GM18517 (cell line): ENCODE results near the gene AFF3.
"Not testable (repeated sequence)": the region's sequence is repeated elsewhere in the genome, so short reads cannot be mapped to it uniquely, and the experiment has no call there.

Experiments
- ATAC-seq: cut with Tn5 transposase; IDR thresholded peaks from one replicate; pipeline ENCODE4 v1.9.1; 2021; ENCODE audit warnings: mild to moderate bottlenecking, moderate library complexity; ENCODE audit not compliant: unreplicated experiment

The AFF3 gene

GRCh38 chr2:99940963-99941362 lies 201.4 kb downstream of the AFF3 start:
- no peak for ATAC-seq

DNA sequence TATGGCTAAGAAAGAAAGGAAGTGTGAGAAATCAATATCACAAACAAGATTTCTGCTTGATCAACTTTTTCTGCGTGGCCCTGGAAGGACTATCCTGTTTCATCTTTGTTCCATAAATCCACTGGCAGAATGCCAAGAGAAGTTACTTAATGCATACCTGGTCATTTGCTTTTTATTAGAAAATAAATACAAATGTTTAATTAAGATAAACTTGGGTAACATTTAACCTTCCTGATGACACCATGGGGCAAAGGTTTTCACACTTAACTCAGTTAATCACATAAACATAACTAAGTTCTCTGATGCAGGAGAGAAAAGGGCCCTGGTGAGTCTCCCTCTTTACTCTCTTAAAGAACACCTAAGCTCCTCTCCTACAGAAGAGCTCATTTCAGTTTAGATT lies 203.3 kb downstream of the AFF3 start:
- no peak for ATAC-seq

GRCh38 chr2:99938250-99938649 lies 204.1 kb downstream of the AFF3 start:
- ATAC-seq, result no peak

DNA sequence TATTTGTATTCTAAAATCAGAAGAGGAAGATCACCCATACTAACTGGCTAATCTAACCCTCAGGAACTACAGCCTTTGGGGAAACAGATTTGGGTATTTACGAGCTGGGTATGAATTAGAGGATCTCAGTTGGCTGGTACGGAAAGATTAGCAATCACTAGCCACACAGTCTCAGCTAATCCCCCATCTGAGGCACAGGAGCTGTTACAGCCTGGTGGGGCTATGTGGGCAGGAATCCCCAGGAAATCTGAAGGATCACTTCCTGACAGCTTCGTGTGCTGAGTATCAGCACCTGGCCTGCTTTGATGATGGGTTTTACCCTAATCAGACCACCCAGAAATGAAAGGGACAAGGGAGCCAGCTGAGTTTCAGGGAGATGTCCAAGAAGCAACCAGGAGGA lies 206.3 kb downstream of the AFF3 start:
- ATAC-seq, result no peak

- ATAC-seq, result no peak
These were observed 206.7 kb downstream of the AFF3 start for GRCh38 chr2:99935662-99936061.

GRCh38 chr2:99933894-99934650 lies 208.3 kb downstream of the AFF3 start:
- no peak for ATAC-seq

DNA sequence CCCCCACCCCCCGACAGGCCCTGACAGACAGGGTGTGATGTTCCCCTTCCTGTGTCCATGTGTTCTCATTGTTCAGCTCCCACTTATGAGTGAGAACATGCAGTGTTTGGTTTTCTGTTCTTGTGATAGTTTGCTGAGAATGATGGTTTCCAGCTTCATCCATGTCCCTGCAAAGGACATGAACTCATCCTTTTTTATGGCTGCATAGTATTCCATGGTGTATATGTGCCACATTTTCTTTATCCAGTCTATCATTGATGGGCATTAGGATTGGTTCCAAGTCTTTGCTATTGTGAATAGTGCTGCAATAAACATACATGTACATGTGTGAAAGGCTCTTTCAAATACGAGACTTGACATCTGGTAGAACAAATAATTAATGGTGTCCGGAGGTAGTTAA lies 208.9 kb downstream of the AFF3 start:
- not testable (repeated sequence) for ATAC-seq

DNA sequence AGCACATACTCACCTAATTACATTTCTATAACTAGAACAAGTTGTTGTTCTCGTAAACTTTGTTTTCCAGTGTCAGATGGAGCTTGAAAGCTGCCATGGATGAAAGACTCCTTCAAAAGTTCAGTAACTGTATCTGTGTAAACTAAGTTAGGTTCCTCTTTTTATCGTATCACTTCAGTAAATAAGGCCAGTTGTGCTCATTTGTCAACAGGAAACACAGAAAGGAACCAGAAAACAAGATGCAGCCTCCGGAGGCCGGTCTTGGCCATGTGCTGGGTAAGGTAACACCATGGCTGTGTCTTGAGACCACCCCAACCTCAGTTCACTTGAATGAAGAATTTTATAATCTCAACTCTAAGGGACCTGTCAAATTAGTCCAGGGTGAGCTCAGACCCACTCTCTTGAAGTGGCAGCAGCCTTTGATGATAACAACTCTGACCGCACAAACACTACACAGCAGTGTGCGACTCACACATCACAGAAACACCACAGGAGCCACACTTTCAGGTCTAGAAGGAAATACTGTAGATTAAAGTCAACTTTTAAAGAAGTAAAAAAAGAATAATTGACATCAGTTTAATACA lies 213.8 kb downstream of the AFF3 start:
- no peak for ATAC-seq

DNA sequence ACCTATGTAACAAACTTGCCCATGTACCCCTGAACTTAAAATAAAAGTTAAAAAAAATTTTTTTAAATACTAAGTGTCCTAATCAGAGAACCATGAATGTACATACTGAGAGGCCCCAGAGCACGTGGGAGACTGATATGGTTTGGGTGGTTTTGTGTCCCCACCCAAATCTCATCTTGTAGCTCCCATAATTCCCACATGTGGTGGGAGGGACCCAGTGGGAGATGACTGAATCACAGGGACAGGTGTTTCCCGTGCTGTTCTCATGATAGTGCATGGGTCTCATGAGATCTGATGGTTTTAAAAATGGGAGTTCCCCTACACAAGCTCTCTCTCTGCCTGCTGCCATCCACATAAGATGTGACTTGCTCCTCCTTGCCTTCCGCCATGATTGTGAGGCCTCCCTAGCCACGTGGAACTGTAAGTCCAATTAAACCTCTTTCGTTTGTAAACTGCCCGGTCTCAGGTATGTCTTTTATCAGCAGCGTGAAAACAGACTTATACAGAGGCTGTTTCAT lies 214.6 kb downstream of the AFF3 start:
- ATAC-seq, result not testable (repeated sequence)

GRCh38 chr2:99926986-99927385 lies 215.4 kb downstream of the AFF3 start:
- no peak for ATAC-seq

- ATAC-seq, result no peak
These were observed 216.4 kb downstream of the AFF3 start for GRCh38 chr2:99925960-99926359.

DNA sequence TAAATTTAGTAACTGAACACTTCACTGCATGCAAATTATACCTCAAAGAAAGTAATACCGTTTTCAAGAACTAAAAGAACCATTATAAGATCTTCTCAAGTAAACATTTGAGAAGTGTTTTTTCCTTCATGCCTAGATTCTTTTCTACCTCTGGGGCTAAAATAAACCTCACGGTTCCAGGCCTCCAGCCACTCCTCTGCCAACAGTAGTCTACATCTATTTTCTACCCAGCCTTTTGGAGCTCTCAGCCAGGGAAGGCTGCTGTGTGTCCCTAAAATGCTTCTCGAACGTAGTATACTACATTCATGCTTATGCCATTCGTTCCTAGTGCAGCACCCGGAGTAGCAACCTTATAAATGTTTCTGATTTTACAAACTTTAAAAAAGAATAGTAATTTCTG lies 219.7 kb downstream of the AFF3 start:
- no peak for ATAC-seq

GRCh38 chr2:99921903-99922302 lies 220.5 kb downstream of the AFF3 start:
- no peak for ATAC-seq

DNA sequence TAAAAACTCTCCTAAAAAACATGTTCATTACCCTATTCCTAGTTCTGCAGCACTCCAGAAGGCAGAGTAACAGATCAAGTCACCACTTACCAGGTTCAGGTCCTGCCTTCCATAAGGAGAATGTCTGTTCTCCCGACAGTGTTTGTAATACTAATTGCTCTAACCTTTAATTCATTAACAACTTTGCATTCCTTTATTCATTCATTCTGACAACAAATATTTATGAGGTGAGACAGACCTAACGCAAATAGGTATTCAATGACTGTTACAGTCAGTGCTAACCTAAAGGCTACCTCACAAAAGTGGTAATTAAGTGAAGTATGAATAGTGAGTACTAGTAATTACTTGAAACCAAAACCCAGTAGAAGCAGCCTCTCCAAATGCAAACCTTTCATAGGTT lies 224.0 kb downstream of the AFF3 start:
- ATAC-seq, result no peak

GRCh38 chr2:99915108-99915675 lies 227.2 kb downstream of the AFF3 start:
- no peak for ATAC-seq

DNA sequence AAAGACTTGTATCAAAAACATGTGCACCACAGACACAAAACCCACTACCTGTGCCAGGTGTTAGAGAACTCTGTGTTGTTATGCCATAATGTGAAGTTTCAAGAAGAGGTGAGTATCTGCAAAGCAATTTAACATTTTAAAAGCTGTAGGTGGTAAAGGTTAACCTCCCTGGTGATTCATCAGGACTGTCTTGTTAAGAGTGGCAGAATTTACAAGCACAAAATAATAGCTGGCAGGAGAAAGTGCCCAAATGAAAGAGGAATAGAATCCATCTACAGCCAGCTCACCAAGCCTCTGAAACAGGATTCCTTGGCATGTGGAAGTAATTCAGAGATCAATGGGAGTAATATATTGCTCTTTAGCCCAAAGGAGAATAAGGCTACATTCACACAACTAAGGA lies 230.7 kb downstream of the AFF3 start:
- ATAC-seq, result no peak

DNA sequence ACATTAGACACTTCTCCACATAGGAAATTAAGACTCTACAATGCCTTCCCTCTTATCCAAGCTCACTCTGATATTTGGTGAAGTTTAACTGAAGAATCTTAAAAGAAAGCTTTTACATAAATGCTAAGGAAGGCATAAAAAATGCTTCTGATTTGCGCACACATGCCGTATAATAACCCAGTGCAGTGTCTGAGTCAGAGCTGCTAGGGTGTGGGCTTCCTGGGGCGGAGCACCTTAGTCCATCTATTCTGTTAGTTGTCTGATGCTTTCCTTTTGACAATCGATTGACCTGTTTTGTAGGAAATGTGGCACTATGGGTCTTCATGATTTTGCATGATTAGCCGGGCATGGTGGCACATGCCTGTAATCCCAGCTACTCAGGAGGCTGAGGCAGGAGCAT lies 231.5 kb downstream of the AFF3 start:
- no peak for ATAC-seq

- no peak for ATAC-seq
These were observed 236.8 kb downstream of the AFF3 start for GRCh38 chr2:99905636-99906035.

DNA sequence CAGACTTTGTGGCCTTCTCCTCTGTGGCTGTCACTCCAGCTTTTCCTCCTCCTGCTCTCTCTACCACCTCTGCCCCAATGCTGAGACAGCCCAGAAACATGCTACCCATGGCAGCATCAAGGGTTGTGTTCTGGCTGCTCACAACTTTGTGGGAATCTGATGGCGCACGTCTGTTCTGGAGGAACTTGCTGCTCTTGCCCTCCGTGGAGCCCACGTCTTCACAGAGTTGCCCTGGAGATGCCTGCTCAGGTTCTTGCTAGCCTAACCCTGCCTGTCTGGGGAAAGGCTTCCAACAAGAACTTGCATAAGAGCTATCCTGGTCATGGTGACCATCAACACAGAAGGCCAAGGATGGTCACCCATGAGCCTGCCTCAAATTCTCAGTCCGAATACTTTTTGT lies 237.4 kb downstream of the AFF3 start:
- ATAC-seq, result no peak

- ATAC-seq, result no peak
These were observed 238.4 kb downstream of the AFF3 start for GRCh38 chr2:99903981-99904380.

GRCh38 chr2:99900556-99900955 lies 241.8 kb downstream of the AFF3 start:
- no peak for ATAC-seq

- ATAC-seq, result no peak
These were observed 242.5 kb downstream of the AFF3 start for GRCh38 chr2:99899882-99900281.
